SK-N-SH treated with all-trans-retinoic acid at 6 μM for 48 hours (cell line): Measurements from ENCODE around the gene NOXO1.

Experiments
- ARNTL ChIP-seq: fragments of 450-650 bp; formaldehyde crosslinking; IDR thresholded peaks from 2 replicates; pipeline ENCODE4 v1.5.0; 2020; ENCODE audit warnings: low read depth, mild to moderate bottlenecking, moderate library complexity, borderline replicate concordance
- CSDC2 ChIP-seq: fragments of 250-450 bp; sonication (Bioruptor Pico); IDR thresholded peaks from 2 replicates; pipeline ENCODE4 v1.5.0; 2020; ENCODE audit warnings: mild to moderate bottlenecking, moderate library complexity
- GLIS3 ChIP-seq: fragments of 250-450 bp; sonication (Bioruptor Pico); IDR thresholded peaks from 2 replicates; pipeline ENCODE4 v1.5.0; 2020; ENCODE audit warnings: mild to moderate bottlenecking, moderate library complexity
- OSR1 ChIP-seq: fragments of 250-450 bp; sonication (Bioruptor Pico); IDR thresholded peaks from 2 replicates; pipeline ENCODE4 v1.8.0; 2022; ENCODE audit warnings: moderate library complexity, mild to moderate bottlenecking, inconsistent platforms
- RARB ChIP-seq: fragments of 250-450 bp; sonication (Bioruptor Pico); IDR thresholded peaks from 2 replicates; pipeline ENCODE4 v1.8.0; 2021; ENCODE audit warnings: mild to moderate bottlenecking, moderate library complexity
- SNAI2 ChIP-seq: fragments of 250-450 bp; sonication (Bioruptor Pico); IDR thresholded peaks from 2 replicates; pipeline ENCODE4 v1.5.0; 2020; ENCODE audit warnings: mild to moderate bottlenecking, moderate library complexity
- TCF4 ChIP-seq: fragments of 250-450 bp; sonication (Bioruptor Pico); IDR thresholded peaks from 2 replicates; pipeline ENCODE4 v1.8.0; 2021; ENCODE audit warnings: mild to moderate bottlenecking, moderate library complexity, borderline replicate concordance
- TOX ChIP-seq: fragments of 250-450 bp; sonication (Bioruptor Pico); IDR thresholded peaks from 2 replicates; pipeline ENCODE4 v1.8.0; 2021; ENCODE audit warnings: mild to moderate bottlenecking, moderate library complexity, borderline replicate concordance
- ZC3H10 ChIP-seq: fragments of 250-450 bp; sonication (Bioruptor Pico); IDR thresholded peaks from 2 replicates; pipeline ENCODE4 v1.5.1; 2021; ENCODE audit warnings: mild to moderate bottlenecking, moderate library complexity
- ZFP30 ChIP-seq: fragments of 450-650 bp; formaldehyde crosslinking; IDR thresholded peaks from 2 replicates; pipeline ENCODE4 v1.5.0; 2022; ENCODE audit warnings: mild to moderate bottlenecking, moderate library complexity
- ZNF70 ChIP-seq: fragments of 450-650 bp; formaldehyde crosslinking; IDR thresholded peaks from 2 replicates; pipeline ENCODE4 v1.5.0; 2020; ENCODE audit warnings: mild to moderate bottlenecking, moderate library complexity
- TF ChIP-seq, protein P1 (sequence below): fragments of 250-450 bp; sonication (Bioruptor Pico); IDR thresholded peaks from 2 replicates; pipeline ENCODE4 v1.5.1; 2021; ENCODE audit warnings: mild to moderate bottlenecking, moderate library complexity

DNA sequence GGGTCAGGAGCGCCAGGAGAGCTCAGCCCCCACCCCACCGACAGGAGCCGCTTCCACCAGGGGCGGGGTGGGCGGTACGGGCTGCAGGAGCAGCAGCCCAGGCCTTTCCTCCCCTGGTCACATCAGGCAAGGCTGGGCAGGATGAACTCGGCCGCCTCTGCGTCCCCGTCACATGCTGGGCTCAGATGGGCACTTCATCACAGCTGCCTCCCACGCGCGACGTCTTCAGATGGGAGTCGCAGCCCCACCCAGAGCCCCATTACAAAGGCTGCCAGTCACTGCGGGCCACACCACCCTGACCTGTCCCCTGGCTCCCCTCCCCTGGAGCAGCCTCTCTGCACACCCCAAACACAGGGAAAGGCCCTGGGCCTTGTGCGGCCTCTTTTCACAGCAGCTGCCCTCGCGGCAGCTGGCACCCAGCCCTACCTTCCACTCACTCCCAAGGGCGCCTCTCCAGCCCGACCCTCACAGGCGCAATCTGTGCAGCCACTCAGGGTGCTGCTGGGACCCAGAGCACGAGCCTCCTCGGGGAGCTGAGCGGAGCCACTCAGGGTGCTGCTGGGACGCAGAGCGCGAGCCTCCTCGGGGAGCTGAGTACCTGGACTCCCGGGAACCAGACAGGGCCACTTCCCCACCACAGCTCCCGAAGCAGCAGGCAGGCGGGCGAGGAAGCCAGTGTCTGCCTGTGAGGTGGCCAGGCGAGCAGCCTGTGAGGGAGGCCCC is 23.7 kb upstream of the NOXO1 start:
- TF ChIP-seq ARNTL (CRISPR knock-in tag) (no peak), CSDC2 (CRISPR knock-in tag) (no peak), RARB (CRISPR knock-in tag) (no peak), SNAI2 (CRISPR knock-in tag) (no peak), GLIS3 (CRISPR knock-in tag) (no peak), OSR1 (CRISPR knock-in tag) (no peak), ZFP30 (CRISPR knock-in tag) (no peak), ZNF70 (CRISPR knock-in tag) (no peak), ZC3H10 (no peak), TCF4 (no peak), TOX (CRISPR knock-in tag) (no peak)
- TF ChIP-seq, protein P1, sequence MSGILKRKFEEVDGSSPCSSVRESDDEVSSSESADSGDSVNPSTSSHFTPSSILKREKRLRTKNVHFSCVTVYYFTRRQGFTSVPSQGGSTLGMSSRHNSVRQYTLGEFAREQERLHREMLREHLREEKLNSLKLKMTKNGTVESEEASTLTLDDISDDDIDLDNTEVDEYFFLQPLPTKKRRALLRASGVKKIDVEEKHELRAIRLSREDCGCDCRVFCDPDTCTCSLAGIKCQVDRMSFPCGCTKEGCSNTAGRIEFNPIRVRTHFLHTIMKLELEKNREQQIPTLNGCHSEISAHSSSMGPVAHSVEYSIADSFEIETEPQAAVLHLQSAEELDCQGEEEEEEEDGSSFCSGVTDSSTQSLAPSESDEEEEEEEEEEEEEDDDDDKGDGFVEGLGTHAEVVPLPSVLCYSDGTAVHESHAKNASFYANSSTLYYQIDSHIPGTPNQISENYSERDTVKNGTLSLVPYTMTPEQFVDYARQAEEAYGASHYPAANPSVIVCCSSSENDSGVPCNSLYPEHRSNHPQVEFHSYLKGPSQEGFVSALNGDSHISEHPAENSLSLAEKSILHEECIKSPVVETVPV (CRISPR knock-in tag): no peak
